ENCODE results near the gene LHCGR.

- TF ChIP-seq CEBPB (IDR thresholded peaks at IDR 0.05; ENCODE audit: low read depth, low read length) (no peak), NFE2L2 (IDR thresholded peaks at IDR 0.05; ENCODE audit: low read depth, low read length) (no peak), RCOR1 (IDR thresholded peaks at IDR 0.05; ENCODE audit: insufficient replicate concordance, low read length) (no peak)
- TF ChIP-seq, protein P1, sequence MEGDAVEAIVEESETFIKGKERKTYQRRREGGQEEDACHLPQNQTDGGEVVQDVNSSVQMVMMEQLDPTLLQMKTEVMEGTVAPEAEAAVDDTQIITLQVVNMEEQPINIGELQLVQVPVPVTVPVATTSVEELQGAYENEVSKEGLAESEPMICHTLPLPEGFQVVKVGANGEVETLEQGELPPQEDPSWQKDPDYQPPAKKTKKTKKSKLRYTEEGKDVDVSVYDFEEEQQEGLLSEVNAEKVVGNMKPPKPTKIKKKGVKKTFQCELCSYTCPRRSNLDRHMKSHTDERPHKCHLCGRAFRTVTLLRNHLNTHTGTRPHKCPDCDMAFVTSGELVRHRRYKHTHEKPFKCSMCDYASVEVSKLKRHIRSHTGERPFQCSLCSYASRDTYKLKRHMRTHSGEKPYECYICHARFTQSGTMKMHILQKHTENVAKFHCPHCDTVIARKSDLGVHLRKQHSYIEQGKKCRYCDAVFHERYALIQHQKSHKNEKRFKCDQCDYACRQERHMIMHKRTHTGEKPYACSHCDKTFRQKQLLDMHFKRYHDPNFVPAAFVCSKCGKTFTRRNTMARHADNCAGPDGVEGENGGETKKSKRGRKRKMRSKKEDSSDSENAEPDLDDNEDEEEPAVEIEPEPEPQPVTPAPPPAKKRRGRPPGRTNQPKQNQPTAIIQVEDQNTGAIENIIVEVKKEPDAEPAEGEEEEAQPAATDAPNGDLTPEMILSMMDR (conservative IDR thresholded peaks at IDR 0.05; ENCODE audit: low read depth, low read length), result no peak
Observed at GRCh38 chr2:48715956-48716355, 39.6 kb downstream of the LHCGR start.
